ENCODE results near the gene KCNT1. TPM values are rescaled to one million over a fixed set of nuclear protein-coding genes. Genes with fewer than 3 reads are reported as not detected.

KCNT1 gene
- total RNA-seq, 1 experiment from 2014 or later: 0.68 TPM

- H3K4me3 Mint-ChIP-seq: peak overlapping the region; percentile 12 to 44; a peak in 3 of 5 replicates
- H3K27me3 ChIP-seq (ENCODE audit: insufficient read depth, low read length): peaks cover 3% of the 10 kb centered on the region; the same call in 1 of the 2 replicates
Measured at GRCh38 chr9:135736979-135737839, 35.2 kb downstream of the KCNT1 start.

More at GRCh38 chr9:135736979-135737839, 35.2 kb downstream of the KCNT1 start:
- Histone ChIP-seq H2AFZ (ENCODE audit: low read length) (no peak overlapping the region), H3K14ac (ENCODE audit: insufficient read depth, low read length) (no peak overlapping the region; the same call in 1 of the 2 replicates), H3K9ac (ENCODE audit: extremely low read depth, insufficient read length, low read length) (no peak overlapping the region), H2BK20ac (ENCODE audit: low read depth, low read length, poor library complexity, severe bottlenecking) (no peak overlapping the region), H2BK120ac (ENCODE audit: low read depth, low read length, poor library complexity, severe bottlenecking) (no peak overlapping the region), H3K79me2 (ENCODE audit: insufficient read depth, low read length) (no peaks in the 10 kb centered on the region), H3K79me1 (ENCODE audit: insufficient read depth, low read depth, low read length, poor library complexity, severe bottlenecking) (no peaks in the 10 kb centered on the region), H3K18ac (ENCODE audit: insufficient read length, low read depth, low read length) (no peak overlapping the region), H3K23ac (ENCODE audit: insufficient read length, low read depth, low read length) (no peak overlapping the region), H3K23me2 (ENCODE audit: insufficient read length, low read depth, low read length, poor library complexity, severe bottlenecking) (peaks cover 3% of the 10 kb centered on the region), H2BK12ac (ENCODE audit: insufficient read length, low read depth, low read length) (no peak overlapping the region), H3K4me1 (ENCODE audit: insufficient read depth, low read length) (no peaks in the 10 kb centered on the region), H4K20me1 (ENCODE audit: control insufficient read depth, insufficient read depth, insufficient read length) (no peaks in the 10 kb centered on the region), H4K8ac (replicated peaks; ENCODE audit: insufficient read length, low read depth, low read length) (no peak overlapping the region), H3K27ac (ENCODE audit: insufficient read length, low read depth, low read length) (no peak overlapping the region), H3K4ac (ENCODE audit: low read depth, low read length) (no peak overlapping the region), H3T11ph (ENCODE audit: low read length) (no peak overlapping the region), H4K5ac (ENCODE audit: insufficient read length, low read depth, low read length) (no peak overlapping the region), H3K9me3 (ENCODE audit: control insufficient read depth, low read depth, low read length) (peaks cover 3% of the 10 kb centered on the region), H3K56ac (ENCODE audit: insufficient read length, low read depth, low read length) (no peak overlapping the region), H2BK5ac (ENCODE audit: insufficient read length, low read length) (no peak overlapping the region), H2AK5ac (ENCODE audit: insufficient read length, low read length) (no peak overlapping the region), H4K91ac (ENCODE audit: insufficient read length, low read depth, low read length) (no peak overlapping the region), H3K4me2 (ENCODE audit: insufficient read depth, insufficient read length, low read length) (peak overlapping the region; percentile 22), H2BK15ac (ENCODE audit: low read depth, low read length) (no peak overlapping the region; the same call in 1 of the 2 replicates)
- TF ChIP-seq, protein P1, sequence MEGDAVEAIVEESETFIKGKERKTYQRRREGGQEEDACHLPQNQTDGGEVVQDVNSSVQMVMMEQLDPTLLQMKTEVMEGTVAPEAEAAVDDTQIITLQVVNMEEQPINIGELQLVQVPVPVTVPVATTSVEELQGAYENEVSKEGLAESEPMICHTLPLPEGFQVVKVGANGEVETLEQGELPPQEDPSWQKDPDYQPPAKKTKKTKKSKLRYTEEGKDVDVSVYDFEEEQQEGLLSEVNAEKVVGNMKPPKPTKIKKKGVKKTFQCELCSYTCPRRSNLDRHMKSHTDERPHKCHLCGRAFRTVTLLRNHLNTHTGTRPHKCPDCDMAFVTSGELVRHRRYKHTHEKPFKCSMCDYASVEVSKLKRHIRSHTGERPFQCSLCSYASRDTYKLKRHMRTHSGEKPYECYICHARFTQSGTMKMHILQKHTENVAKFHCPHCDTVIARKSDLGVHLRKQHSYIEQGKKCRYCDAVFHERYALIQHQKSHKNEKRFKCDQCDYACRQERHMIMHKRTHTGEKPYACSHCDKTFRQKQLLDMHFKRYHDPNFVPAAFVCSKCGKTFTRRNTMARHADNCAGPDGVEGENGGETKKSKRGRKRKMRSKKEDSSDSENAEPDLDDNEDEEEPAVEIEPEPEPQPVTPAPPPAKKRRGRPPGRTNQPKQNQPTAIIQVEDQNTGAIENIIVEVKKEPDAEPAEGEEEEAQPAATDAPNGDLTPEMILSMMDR (conservative IDR thresholded peaks at IDR 0.05): no peak
- H3K36me3 Mint-ChIP-seq (ENCODE audit: insufficient read depth in 1 of 3, low read depth in 3 of 3): peaks cover 0 to 6% (median 2%) of the 10 kb centered on the region in 3 experiments; a peak in 6 of 7 replicates
- H3K27me3 Mint-ChIP-seq (ENCODE audit: low read depth): peaks cover 26% of the 10 kb centered on the region
- no peak overlapping the region for H3K27ac Mint-ChIP-seq
- H3K9me3 Mint-ChIP-seq: peaks cover 8 to 12% of the 10 kb centered on the region in 2 experiments
- no CpG with 5 or more reads among the region's 23 CpGs for WGBS (ENCODE audit: extremely low coverage, insufficient read length, low lambda C conversion rate)
- no peak for DNase-seq
- H3K4me1 Mint-ChIP-seq: peaks cover 2 to 10% of the 10 kb centered on the region in 2 experiments; a peak in 3 of 4 replicates
